NCI-H2227 (cell line): ENCODE data around the gene NDUFS6.
A peak's percentile ranks its signal among the peaks of the same experiment; 100 is the strongest.

ENCODE experiments used
- DNase-seq: peaks from one replicate; lab custom pipeline; 2025; ENCODE audit not compliant: unreplicated experiment; lab: John Stamatoyannopoulos, UW

The NDUFS6 gene

GRCh38 chr5:1801222-1801966, at the start of gene NDUFS6:
Gene NDUFS6, plus strand, starts transcription at chr5:1801407. Its CDS starts 11 bp downstream, at chr5:1801418.
- DNase-seq, result peak; percentile 91

DNA sequence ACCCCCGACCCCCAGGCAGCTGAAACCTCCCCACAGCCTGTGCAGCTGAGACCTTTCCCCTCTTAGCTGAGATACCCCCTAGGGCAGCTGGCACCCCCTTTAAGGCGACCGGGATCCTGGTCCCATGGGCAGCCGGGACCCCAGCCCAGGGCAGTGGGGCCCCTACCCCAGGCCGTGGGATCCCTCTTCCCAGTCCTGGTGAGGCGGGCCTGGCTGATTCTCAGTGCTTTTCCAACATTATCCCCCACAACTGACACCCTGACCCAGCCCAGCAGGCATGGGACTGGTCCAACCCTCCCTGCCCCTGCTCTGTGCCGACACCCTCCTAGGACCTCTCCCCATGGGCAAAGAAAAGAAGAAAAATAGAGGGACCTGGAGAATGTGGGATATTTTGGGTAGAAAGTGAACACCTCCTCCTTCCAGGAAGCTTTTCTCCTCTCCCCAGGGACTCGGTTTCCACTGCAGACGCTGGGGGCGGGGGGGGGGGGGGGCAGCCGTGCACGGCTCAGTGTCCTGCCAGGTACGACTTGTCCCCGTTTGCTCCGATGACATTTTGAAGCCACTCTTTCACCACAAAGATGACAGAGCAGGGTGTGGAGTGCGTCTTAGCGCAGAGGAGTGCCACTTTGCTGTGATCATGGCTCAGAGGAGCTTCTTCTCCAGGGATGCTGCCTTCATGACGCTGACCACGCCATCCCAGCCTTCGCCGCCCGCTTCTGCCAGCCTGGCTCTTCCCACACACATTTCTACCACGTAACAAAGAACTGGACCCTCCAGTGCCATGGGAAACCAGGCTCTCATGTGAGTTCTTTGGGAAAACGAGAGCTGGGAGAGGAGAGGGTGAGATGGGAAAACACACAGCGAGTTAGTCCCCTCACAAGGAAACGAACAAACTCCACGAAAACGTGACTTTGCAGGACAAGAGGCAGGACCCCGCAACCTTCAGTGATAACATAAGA, 49.1 kb upstream of the NDUFS6 start:
- DNase-seq, result no peak

GRCh38 chr5:1752881-1753280, 48.3 kb upstream of the NDUFS6 start:
- no peak for DNase-seq

DNA sequence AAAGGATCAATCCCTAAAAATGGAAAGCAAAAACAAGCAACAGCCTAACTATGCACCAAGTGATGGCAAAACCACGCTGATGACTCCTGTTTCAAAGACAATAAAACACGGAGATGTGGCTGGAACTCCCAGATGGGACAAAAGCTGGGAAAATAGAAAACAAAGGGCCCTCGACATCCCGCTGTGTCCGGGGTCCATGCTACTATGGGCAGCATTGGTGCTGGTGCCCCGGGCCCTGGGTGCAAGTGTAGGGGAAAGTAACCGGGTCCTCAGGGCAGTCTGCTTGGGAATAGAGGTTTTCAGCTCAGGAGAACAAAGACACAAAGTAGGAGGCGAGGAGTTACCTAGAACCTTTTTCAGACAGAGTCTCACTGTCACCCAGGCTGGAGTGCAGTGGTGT, 47.7 kb upstream of the NDUFS6 start:
- no peak for DNase-seq

GRCh38 chr5:1754531-1755220, 46.5 kb upstream of the NDUFS6 start:
- DNase-seq, result no peak

DNA sequence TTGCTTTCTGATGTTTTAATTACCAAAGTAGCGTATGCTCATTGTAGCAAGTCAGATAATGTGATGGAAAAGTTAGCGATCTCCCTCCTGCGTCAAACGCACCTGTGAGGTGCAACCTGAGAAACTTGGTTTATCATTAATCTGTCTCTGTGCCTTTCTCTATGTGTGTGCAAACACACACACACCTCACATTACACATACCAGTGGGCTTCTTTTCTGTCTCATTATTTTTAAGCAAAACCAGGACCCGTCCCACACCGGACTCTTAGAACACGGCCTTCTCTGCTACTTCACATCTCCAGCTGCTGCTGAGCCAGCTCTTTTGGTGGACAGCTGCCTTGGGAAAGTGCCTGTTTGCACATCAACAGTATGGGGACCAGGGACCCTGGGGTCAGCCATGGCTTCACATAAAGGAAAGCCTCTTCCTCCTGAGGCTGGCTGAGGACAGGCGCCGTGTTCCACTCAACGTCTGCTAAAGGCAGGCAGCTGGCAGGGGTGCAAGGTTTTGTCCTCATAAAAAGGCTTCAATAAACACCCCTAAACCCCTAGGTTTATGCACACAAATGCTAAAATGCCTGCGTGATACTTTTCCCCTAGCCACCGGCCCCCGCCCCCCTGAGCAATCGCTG, 45.8 kb upstream of the NDUFS6 start:
- no peak for DNase-seq

DNA sequence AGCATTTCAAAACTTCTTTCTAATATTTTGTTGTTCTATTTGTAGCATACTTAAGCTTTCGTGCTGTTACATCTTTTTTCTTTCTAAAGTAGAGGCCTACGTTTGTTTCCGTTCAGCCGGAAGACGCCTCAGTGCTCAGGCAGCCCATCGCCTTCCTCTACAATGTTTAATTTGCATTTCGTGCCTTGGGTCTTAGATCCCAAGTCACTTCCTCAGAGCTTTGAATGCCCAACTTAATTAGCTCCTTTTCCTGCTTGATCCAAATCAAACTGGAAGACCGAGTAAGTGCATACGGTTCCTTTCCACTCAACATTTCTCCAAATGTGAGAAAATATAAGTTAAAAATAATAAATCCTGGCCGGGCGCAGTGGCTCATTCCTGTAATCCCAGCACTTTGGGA, 44.7 kb upstream of the NDUFS6 start:
- DNase-seq, result no peak

GRCh38 chr5:1757511-1757910, 43.7 kb upstream of the NDUFS6 start:
- DNase-seq, result no peak

DNA sequence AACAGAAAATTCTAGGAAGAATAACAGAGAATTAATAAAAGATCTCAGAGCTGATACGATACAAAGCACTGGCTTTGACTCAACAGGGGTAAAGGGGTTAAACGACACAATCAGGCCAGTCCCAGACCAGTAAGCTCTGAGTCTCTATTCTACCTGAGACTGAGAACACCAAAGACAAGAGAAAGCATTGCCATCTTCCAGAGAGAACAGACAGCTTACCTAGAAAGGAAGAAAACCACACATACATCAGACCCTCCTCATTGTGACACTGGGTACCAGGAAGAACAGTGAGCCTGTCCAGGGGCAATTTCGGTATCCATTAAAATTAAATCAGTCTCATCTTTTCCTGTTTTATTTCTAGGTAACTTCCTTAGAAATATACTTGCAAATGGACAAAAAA, 42.6 kb upstream of the NDUFS6 start:
- DNase-seq, result no peak

- no peak for DNase-seq
Measured at GRCh38 chr5:1759378-1759970, 41.7 kb upstream of the NDUFS6 start.

DNA sequence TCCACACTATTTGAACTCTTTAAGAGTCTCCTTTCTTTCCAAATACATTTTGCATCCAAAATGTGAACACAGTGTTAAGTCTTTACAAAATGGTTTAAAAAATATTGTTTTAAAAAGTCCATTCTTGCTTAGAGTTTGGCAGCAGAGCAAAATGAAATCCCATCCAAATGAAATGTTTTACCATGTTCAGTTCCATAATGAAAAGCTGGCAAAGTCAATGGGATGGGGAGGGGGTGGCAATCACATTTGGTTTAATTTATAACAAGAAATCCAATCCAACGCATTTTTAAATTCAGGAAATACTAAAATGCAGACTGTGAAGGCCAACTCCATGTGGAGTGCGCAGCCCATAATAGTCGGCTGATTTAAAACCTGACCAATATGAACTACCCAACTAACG, 41.0 kb upstream of the NDUFS6 start:
- DNase-seq, result no peak

GRCh38 chr5:1760656-1761452, 40.4 kb upstream of the NDUFS6 start:
- no peak for DNase-seq

DNA sequence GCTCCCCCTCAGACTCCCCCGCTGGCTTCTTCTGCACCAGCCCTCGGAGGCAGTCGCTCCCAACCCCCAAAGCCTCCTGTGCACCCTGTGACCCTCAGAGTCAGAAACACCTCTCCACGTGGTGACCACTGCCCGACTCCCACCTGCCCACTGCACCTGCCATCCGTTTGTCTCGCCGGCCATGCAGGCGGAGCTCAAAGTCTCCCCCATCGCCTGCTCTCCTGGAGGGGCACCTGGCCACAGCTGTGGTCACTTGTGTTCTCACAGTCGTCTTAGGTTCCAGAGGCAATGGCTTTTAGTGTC, 39.8 kb upstream of the NDUFS6 start:
- no peak for DNase-seq

- no peak for DNase-seq
Measured at GRCh38 chr5:1762121-1762882, 38.9 kb upstream of the NDUFS6 start.

- DNase-seq, result no peak
Measured at GRCh38 chr5:1762883-1763547, 38.2 kb upstream of the NDUFS6 start.

DNA sequence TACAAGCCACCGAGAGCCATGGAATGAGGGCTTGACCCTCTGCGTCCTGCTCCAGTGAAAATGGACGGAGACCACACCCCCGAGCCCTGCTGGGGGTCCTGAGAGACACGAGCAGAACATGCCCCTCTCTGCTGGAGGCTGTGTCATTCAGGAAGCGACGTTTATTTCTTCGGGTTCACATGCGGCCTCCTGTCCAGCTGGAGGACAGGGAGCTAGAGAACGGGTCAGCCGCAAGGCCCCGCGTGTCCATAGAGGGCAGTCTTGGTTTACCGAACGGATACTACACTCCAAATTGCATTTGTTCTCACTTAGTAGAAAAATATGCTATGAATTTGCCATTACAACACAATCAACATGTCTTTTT, 37.7 kb upstream of the NDUFS6 start:
- DNase-seq, result no peak

DNA sequence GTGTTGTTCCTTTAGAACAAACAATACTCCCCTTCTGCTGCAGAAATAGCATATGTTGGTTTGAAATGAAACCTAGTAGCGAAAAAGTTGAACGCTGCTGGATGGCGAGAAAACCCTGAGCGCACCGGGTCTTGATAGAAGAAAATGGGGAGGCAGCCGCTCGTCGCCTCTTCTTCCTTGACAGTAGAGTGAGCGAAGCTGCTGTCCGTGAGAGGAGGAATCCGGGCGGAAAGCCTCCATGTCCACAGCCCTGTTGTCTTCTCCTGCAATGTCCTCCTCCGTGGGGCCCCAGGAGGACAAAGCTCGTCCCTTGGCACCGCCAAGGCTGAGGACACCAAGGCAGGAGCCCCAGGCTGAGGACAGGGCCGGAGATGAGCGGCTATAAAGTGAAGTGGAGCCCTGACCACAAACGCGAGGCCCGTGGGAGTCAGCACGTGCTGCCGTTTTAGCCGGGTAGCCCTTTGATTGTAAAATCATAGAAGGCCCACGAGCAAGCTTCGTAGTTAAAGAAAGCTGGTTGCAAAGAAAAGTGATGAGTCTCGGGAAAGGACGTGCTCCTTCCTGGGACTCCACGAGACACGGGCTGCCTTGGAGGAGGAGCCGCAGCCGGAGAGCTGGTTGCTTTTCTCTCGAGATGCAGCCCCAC, 37.1 kb upstream of the NDUFS6 start:
- no peak for DNase-seq

GRCh38 chr5:1764606-1764960, 36.6 kb upstream of the NDUFS6 start:
- DNase-seq, result no peak
